Measurements from ENCODE around the gene PARN. TPM values are rescaled to one million over a fixed set of nuclear protein-coding genes. Genes with fewer than 3 reads are reported as not detected.

PARN gene
- total and polyA plus RNA-seq, 7 donors, result 14.4 to 75.3 (median 33.6) TPM

DNA sequence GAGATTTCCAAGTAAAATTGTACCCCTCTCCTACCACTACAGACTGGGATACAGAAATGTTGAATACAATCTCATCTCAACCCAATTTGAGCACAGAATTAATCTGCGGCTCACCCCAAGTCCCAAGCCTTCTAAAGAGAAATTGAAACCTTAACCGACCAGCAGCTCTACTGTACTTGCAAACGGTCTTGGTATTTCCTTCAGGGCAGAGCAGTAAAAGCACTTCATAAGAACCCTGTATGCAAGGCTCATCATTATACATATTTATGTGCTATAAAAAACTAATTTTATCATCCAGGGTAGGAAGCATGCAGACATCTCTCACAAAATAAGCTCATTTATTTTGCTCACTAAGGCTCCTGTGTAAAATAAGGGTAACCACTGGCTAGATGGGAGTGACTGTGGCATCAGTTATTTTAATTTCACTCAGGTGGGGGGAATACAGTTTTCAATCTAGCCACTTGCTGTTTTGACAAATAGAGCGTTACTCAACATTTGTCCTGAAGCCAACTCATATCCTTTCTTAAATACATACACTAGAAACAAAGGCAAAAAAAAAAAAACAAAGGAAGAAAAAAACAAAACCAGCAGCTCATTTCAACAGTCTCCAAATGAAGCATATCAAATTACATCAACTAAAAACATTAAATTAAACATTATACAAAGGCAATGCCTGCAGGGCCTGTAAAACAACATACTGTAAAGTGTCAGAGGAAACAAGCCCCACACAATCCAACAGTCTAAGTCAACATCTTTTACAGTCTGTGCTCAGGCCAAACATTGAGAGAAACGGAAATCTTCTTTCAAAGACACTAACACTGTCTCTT, 65.0 kb downstream of the PARN start:
- H3K4me3 ChIP-seq, result peak overlapping the region in 3 of 4 donors; percentile 16 to 25 (median 25)
- peaks cover 0 to 50% (median 39%) of the 10 kb centered on the region in 4 donors for H3K4me1 ChIP-seq
- no peak for DNase-seq
- H3K9me3 ChIP-seq, result no peaks in the 10 kb centered on the region
- peak overlapping the region in 3 of 4 donors; percentile 70 to 77 (median 74) for H3K27ac ChIP-seq
- no peak for TF ChIP-seq POLR2A (IDR thresholded peaks at IDR 0.05)
- TF ChIP-seq, protein P1, sequence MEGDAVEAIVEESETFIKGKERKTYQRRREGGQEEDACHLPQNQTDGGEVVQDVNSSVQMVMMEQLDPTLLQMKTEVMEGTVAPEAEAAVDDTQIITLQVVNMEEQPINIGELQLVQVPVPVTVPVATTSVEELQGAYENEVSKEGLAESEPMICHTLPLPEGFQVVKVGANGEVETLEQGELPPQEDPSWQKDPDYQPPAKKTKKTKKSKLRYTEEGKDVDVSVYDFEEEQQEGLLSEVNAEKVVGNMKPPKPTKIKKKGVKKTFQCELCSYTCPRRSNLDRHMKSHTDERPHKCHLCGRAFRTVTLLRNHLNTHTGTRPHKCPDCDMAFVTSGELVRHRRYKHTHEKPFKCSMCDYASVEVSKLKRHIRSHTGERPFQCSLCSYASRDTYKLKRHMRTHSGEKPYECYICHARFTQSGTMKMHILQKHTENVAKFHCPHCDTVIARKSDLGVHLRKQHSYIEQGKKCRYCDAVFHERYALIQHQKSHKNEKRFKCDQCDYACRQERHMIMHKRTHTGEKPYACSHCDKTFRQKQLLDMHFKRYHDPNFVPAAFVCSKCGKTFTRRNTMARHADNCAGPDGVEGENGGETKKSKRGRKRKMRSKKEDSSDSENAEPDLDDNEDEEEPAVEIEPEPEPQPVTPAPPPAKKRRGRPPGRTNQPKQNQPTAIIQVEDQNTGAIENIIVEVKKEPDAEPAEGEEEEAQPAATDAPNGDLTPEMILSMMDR (IDR thresholded peaks at IDR 0.05), result no peak
- TF ChIP-seq EP300 (IDR thresholded peaks at IDR 0.05), result no peak
- no peak for TF ChIP-seq POLR2AphosphoS5 (IDR thresholded peaks at IDR 0.05)
- no peaks in the 10 kb centered on the region for H3K36me3 ChIP-seq
- H3K27me3 ChIP-seq, result no peaks in the 10 kb centered on the region
- intact Hi-C loops (cut with DNase I), result no loop called here
- WGBS, 2 donors, result 13 to 60% methylated on average over 5 of the region's 5 CpGs

DNA sequence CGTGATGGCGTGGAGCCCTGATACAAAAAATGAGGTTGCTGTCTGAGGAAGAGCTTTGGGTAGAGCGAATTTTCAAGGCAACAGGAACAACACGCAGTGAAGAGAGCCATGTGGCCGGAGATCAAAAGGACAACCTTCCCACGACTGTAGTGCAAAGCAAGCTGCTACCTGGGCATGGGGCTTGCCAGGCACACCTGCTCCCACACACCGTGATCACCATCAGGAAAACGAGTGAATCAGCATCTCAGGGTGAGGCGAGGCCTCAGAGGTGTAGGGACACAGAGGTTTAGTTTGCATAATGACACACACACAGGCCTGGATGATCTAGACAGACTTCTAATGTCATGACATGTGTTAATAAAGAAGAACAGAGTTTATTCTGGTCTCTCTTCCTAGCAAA, 65.7 kb downstream of the PARN start:
- Histone ChIP-seq H3K27me3 (no peaks in the 10 kb centered on the region), H3K4me3 (peak overlapping the region in 3 of 4 donors; percentile 16 to 25 (median 25)), H3K9me3 (no peaks in the 10 kb centered on the region), H3K4me1 (peaks cover 0 to 53% (median 39%) of the 10 kb centered on the region in 4 donors), H3K27ac (peak overlapping the region in 3 of 4 donors; percentile 70 to 77 (median 74)), H3K36me3 (no peaks in the 10 kb centered on the region)
- no peak for TF ChIP-seq EP300 (IDR thresholded peaks at IDR 0.05)
- TF ChIP-seq, protein P1 (IDR thresholded peaks at IDR 0.05), result no peak
- TF ChIP-seq POLR2AphosphoS5 (IDR thresholded peaks at IDR 0.05), result no peak
- no peak for TF ChIP-seq POLR2A (IDR thresholded peaks at IDR 0.05)
- WGBS, 2 donors, result 23 to 67% methylated on average over 9 of the region's 9 CpGs
- intact Hi-C loops (cut with DNase I), result no loop called here
- DNase-seq, result no peak

DNA sequence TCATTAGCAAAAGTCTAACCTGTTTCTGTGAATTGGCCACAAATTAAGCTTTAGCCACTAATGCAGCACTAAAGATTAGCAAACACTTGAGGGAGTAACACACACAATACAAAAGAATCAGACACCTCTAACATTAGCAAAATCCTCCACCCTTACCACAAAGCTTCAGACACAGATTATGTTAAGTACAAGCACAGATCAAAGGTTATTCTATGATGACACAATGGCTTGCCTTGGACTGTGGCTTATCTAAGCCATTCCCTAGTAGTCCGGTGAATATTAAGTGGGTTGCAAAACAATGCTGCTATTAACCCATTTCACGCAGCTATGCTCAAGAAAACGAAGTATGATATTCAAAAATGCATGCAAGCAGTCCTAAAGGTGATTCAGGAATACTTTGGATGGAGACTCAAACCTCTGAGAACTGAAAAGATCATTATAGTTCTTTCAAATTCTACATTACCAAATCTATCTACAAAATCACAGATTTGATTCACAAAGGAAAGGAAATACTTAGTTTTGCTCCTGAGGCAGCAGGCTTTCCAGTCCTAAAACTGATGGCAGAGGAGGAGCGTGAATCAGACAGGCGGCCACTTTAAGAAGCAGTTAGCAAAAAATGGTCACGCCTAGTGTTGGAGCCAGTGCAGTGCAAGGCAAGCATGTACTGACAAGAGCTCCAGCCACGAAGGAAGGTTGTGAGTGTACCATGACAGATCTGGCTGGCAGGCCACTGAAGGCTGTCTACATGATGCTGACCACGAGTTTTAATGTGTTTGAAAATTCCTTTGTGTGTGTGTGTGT, 67.2 kb downstream of the PARN start:
- peak; percentile 68 for DNase-seq
- Histone ChIP-seq H3K27ac (peak overlapping the region in 2 of 4 donors; percentile 74 to 77), H3K36me3 (peaks cover 0 to 4% (median 0%) of the 10 kb centered on the region in 4 donors), H3K9me3 (no peaks in the 10 kb centered on the region), H3K4me1 (peaks cover 0 to 55% (median 39%) of the 10 kb centered on the region in 4 donors), H3K27me3 (no peaks in the 10 kb centered on the region), H3K4me3 (no peak overlapping the region)
- TF ChIP-seq POLR2A (IDR thresholded peaks at IDR 0.05), result no peak
- TF ChIP-seq, protein P1 (IDR thresholded peaks at IDR 0.05), result peak; percentile 15 to 44 (median 30)
- 23 to 69% methylated on average over 8 of the region's 8 CpGs for WGBS, 2 donors
- intact Hi-C loops (cut with DNase I), result no loop called here

DNA sequence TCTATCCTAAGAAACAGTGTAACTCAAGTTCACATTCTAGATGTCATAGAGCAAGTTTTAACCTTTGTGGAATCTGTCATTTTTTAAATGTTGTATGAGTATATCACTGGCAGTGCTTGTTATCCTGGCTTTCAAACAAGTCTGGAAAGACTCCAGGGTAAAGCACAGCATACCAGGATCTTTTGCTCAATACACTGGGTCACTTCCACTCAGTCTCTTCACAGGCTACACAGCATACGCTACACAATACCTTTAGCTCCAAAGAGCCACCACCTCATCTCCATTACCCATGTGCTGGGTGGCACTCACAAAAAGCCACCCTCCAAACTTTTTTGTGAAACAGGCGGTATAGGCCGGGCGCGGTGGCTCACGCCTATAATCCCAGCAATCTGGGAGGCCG, 69.5 kb downstream of the PARN start:
- intact Hi-C loops (cut with DNase I), result no loop called here
- H3K4me1 ChIP-seq, result peaks cover 0 to 33% (median 19%) of the 10 kb centered on the region in 4 donors
- H3K27ac ChIP-seq, result no peak overlapping the region
- WGBS, 2 donors, result 88 to 97% methylated on average over 7 of the region's 7 CpGs
- H3K9me3 ChIP-seq, result no peaks in the 10 kb centered on the region
- TF ChIP-seq POLR2AphosphoS5 (IDR thresholded peaks at IDR 0.05) (no peak), EP300 (IDR thresholded peaks at IDR 0.05) (no peak), POLR2A (IDR thresholded peaks at IDR 0.05) (no peak)
- TF ChIP-seq, protein P1 (IDR thresholded peaks at IDR 0.05), result no peak
- H3K36me3 ChIP-seq, result peaks cover 0 to 7% (median 1%) of the 10 kb centered on the region in 4 donors
- H3K27me3 ChIP-seq, result no peaks in the 10 kb centered on the region
- H3K4me3 ChIP-seq, result no peak overlapping the region
- DNase-seq, result no peak

Measured in sigmoid colon (tissue), 7 donors.